GM21381 (cell line): ENCODE results near the gene PARP15.
A peak's percentile ranks its signal among the peaks of the same experiment; 100 is the strongest.
"Not testable (repeated sequence)": the region's sequence is repeated elsewhere in the genome, so short reads cannot be mapped to it uniquely, and the experiment has no call there.

Source experiments
- ATAC-seq: cut with Tn5 transposase; IDR thresholded peaks from one replicate; pipeline ENCODE4 v1.9.1; 2021; ENCODE audit warnings: mild to moderate bottlenecking, moderate library complexity; ENCODE audit not compliant: unreplicated experiment

The PARP15 gene

GRCh38 chr3:122612696-122613095 lies 35.2 kb downstream of the PARP15 start:
- ATAC-seq: no peak

- no peak for ATAC-seq
Observed at GRCh38 chr3:122615303-122615702, 37.9 kb downstream of the PARP15 start.

- ATAC-seq: no peak
Observed at GRCh38 chr3:122618614-122619013, 41.2 kb downstream of the PARP15 start.

- no peak for ATAC-seq
Observed at GRCh38 chr3:122619040-122619439, 41.6 kb downstream of the PARP15 start.

- ATAC-seq: no peak
Observed at GRCh38 chr3:122620399-122620798, 42.9 kb downstream of the PARP15 start.

GRCh38 chr3:122621112-122621511 lies 43.7 kb downstream of the PARP15 start:
- ATAC-seq: no peak

GRCh38 chr3:122623031-122623829 lies 45.8 kb downstream of the PARP15 start:
- no peak for ATAC-seq

GRCh38 chr3:122626515-122627180 lies 49.2 kb downstream of the PARP15 start:
- no peak for ATAC-seq

GRCh38 chr3:122627301-122627700 lies 49.9 kb downstream of the PARP15 start:
- no peak for ATAC-seq

- no peak for ATAC-seq
Observed at GRCh38 chr3:122628567-122628966, 51.1 kb downstream of the PARP15 start.

- no peak for ATAC-seq
Observed at GRCh38 chr3:122629763-122630162, 52.3 kb downstream of the PARP15 start.

- no peak for ATAC-seq
Observed at GRCh38 chr3:122635789-122636188, 58.3 kb downstream of the PARP15 start.

- no peak for ATAC-seq
Observed at GRCh38 chr3:122636697-122637096, 59.2 kb downstream of the PARP15 start.

- no peak for ATAC-seq
Observed at GRCh38 chr3:122640437-122640999, 63.1 kb downstream of the PARP15 start.

- peak; percentile 48 for ATAC-seq
Observed at GRCh38 chr3:122642935-122643334, 65.5 kb downstream of the PARP15 start.

- peak; percentile 63 for ATAC-seq
Observed at GRCh38 chr3:122646146-122646988, 68.9 kb downstream of the PARP15 start.

GRCh38 chr3:122651233-122651907 lies 73.9 kb downstream of the PARP15 start:
- not testable (repeated sequence) for ATAC-seq

- ATAC-seq: not testable (repeated sequence)
Observed at GRCh38 chr3:122651962-122652361, 74.5 kb downstream of the PARP15 start.

GRCh38 chr3:122658336-122658735 lies 80.9 kb downstream of the PARP15 start:
- not testable (repeated sequence) for ATAC-seq

- no peak for ATAC-seq
Observed at GRCh38 chr3:122660297-122660974, 83.0 kb downstream of the PARP15 start.
